Measurements from ENCODE around the gene EXOC3.
"Not testable (repeated sequence)": the region's sequence is repeated elsewhere in the genome, so short reads cannot be mapped to it uniquely, and the experiment has no call there.

EXOC3 gene

DNA sequence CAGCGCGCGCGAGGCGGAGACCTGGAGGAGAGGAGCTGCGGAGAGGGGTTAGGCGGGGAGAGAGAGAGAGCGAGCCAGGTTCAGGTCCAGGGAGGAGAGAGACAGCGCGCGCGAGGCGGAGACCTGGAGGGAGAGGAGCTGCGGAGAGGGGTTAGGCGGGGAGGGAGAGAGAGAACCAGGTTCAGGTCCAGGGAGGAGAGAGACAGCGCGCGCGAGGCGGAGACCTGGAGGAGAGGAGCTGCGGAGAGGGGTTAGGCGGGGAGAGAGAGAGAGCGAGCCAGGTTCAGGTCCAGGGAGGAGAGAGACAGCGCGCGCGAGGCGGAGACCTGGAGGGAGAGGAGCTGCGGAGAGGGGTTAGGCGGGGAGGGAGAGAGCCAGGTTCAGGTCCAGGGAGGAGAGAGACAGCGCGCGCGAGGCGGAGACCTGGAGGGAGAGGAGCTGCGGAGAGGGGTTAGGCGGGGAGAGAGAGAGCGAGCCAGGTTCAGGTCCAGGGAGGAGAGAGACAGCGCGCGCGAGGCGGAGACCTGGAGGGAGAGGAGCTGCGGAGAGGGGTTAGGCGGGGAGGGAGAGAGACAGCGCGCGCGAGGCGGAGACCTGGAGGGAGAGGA is 31.4 kb downstream of the EXOC3 start:
- not testable (repeated sequence) for H3K27me3 Mint-ChIP-seq, H3K9me3 Mint-ChIP-seq, H3K27ac Mint-ChIP-seq
- H3K4me1 Mint-ChIP-seq (ENCODE audit: low read depth), result peaks cover 23% of the 10 kb centered on the region
- peak overlapping the region; percentile 83 for H3K4me3 Mint-ChIP-seq
- H3K36me3 Mint-ChIP-seq (ENCODE audit: low read depth), result peaks cover 19% of the 10 kb centered on the region

DNA sequence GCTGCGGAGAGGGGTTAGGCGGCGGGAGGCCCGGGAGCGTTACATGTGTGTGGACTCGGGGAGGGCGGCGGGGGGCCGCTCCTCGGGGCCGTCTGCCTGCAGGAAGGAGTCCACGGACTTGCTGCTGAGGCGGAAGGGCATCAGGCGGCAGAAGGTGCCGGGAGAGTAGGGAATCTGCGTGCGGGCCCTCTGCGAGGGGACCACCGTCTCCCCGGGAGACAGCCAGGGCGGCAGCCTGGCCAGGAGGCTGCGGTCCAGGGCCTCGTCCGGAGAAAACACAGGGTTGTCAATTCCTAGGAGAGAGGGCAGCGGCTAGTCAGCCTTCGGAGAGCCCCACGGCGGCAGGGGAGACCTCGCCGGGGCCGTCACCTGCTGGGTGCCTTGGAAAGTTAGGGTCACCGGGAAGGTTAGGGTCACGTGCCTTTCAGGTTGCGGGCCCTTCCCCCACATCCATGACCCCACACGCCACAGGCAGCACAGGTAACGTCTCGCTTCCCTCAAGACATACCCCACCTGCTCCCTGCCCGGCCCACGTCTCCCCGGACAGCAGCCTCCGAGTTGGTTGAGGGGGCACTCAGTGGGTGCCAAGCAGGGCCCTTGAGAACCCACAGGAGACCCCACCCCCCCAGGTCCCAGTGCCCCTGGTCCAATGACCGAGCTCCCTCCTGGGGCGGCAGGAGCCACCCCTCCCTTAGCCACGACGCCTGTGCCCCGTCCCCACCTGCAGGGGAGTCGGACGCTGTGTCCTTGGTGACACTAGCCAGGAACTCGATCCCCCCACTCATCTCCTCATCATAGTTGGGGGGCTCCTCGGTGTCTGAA is 32.1 kb downstream of the EXOC3 start:
- peaks cover 21% of the 10 kb centered on the region for H3K4me1 Mint-ChIP-seq (ENCODE audit: low read depth)
- H3K27me3 Mint-ChIP-seq, result peaks cover 7% of the 10 kb centered on the region
- peak overlapping the region; percentile 64 for H3K4me3 Mint-ChIP-seq
- H3K27ac Mint-ChIP-seq, result no peak overlapping the region
- H3K9me3 Mint-ChIP-seq, result no peaks in the 10 kb centered on the region
- H3K36me3 Mint-ChIP-seq (ENCODE audit: low read depth), result peaks cover 13% of the 10 kb centered on the region

DNA sequence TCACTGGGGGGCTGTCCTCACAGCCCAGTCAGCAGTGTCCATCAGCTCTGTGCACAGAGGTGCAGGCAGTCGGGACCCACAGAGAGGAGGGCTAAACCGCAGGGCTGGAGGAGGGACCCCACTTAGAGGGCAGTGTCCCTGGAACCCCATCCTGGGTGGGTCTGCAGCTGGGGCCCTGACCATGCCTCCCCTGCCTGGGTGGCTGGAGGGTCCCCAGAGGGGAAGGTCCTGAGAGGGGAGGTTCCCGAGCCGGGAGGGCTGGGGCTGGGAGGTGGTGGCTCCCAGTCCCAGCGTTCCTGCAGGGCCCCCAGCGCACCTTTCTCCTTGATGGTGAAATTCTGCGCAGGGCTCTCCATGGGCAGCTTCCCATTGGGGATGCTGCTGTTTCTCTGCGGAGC is 32.7 kb downstream of the EXOC3 start:
- H3K4me3 Mint-ChIP-seq, result peak overlapping the region; percentile 37
- H3K27ac Mint-ChIP-seq, result no peak overlapping the region
- H3K27me3 Mint-ChIP-seq, result peaks cover 7% of the 10 kb centered on the region
- H3K4me1 Mint-ChIP-seq (ENCODE audit: low read depth), result peaks cover 15% of the 10 kb centered on the region
- peaks cover 8% of the 10 kb centered on the region for H3K36me3 Mint-ChIP-seq (ENCODE audit: low read depth)
- no peaks in the 10 kb centered on the region for H3K9me3 Mint-ChIP-seq

DNA sequence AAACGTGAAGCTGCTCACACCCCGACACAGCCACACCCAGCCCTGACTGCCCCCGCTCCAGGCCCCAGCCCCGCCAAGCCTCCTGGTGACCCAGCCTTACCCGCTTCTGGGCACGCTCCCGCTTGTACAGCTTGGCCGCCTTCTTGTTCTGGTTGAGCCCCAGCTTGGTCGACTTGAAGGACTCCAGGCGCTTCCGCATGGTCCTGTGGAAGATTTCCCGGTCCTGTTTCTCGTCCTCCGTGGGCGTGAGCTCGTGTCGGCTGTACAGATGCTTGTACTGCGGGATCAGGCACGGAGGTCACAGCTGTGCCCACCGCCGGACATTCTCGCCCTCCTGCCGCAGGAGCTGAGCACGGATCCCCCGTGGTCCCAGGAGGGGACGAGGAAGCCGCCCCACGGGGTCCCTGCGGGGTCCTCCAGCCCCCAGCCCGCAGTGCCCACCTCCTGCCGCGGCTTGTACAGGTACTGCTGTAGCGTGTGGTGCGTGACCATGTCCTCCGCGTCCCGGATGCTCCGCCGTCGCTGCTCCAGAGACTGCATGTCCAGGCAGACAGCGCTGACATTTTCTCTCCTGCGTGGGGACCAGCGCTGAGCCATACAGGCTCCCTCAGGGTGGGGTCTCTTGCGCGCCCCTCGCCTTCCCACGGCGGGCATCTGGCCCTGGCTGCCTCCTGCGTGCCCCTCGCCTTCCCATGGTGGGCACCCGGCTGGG is 33.3 kb downstream of the EXOC3 start:
- H3K4me1 Mint-ChIP-seq (ENCODE audit: low read depth), result peaks cover 10% of the 10 kb centered on the region
- H3K4me3 Mint-ChIP-seq, result no peak overlapping the region
- H3K27me3 Mint-ChIP-seq, result peaks cover 7% of the 10 kb centered on the region
- peaks cover 7% of the 10 kb centered on the region for H3K36me3 Mint-ChIP-seq (ENCODE audit: low read depth)
- no peak overlapping the region for H3K27ac Mint-ChIP-seq
- H3K9me3 Mint-ChIP-seq, result no peaks in the 10 kb centered on the region

DNA sequence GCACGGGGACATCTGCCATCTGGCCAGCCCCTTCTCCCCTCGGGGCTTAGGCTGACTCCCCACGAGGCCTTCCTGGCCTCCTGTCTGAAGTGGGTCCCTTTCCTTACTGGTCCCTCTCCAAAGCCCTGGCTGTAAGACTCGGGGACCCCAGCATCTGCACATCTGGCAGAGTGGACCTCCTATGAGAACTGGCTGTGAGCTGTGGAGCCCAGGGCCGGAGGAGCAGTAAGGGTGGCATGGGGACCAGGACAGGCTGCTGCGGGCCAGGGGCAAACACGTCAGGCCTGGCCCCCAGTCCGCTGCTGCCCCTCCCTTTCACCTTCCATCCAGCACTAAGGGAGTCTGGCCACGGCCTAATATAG is 33.8 kb downstream of the EXOC3 start:
- Mint-ChIP-seq H3K27ac (no peak overlapping the region), H3K27me3 (peaks cover 7% of the 10 kb centered on the region), H3K4me3 (no peak overlapping the region), H3K36me3 (ENCODE audit: low read depth) (peaks cover 2% of the 10 kb centered on the region), H3K4me1 (ENCODE audit: low read depth) (peaks cover 5% of the 10 kb centered on the region), H3K9me3 (no peaks in the 10 kb centered on the region)

DNA sequence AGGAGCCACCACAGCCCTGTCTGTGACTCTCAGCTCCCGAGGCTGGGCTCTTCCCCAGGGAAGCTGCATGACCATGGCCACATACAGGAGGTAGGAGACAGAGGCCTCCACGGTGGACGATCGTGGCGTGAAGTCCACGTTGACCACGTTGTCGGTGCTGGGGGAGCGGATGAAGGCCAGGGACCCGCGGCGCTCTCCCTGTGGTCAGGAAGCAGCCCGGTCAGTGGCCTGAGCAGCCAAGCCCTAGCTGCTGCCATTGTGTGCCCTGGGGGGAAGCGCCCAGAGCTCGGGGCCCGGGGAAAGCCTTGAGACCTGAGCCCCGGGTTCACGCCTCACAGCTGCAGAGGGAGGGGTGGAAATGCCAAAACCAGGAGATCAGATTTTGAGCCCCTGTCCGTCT is 34.3 kb downstream of the EXOC3 start:
- Mint-ChIP-seq H3K9me3 (no peaks in the 10 kb centered on the region), H3K4me3 (no peak overlapping the region), H3K27ac (no peak overlapping the region), H3K4me1 (ENCODE audit: low read depth) (peaks cover 3% of the 10 kb centered on the region), H3K36me3 (ENCODE audit: low read depth) (no peaks in the 10 kb centered on the region), H3K27me3 (peaks cover 7% of the 10 kb centered on the region)

DNA sequence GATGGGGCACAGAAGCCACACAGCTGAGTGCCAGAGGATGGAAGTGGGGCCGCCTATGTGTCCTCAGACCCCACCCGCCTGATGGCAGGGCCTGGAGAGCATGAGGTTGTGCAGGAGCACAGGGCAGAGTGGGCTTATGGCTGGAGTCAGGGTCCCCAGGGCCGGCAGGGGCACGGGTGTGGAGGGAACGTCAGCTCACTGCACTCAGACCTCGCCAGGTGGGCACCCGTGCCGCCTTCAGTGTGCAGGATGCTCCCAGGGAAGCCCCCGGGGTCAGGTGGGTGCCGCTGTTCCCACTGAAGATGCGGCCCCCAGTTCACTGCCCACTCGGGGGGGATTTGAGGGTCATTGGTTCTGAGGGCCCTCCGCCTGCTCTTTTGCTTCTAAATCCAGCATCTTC is 34.9 kb downstream of the EXOC3 start:
- Mint-ChIP-seq H3K27me3 (peaks cover 7% of the 10 kb centered on the region), H3K9me3 (no peaks in the 10 kb centered on the region), H3K4me1 (ENCODE audit: low read depth) (peaks cover 3% of the 10 kb centered on the region), H3K27ac (no peak overlapping the region), H3K4me3 (no peak overlapping the region), H3K36me3 (ENCODE audit: low read depth) (no peaks in the 10 kb centered on the region)

DNA sequence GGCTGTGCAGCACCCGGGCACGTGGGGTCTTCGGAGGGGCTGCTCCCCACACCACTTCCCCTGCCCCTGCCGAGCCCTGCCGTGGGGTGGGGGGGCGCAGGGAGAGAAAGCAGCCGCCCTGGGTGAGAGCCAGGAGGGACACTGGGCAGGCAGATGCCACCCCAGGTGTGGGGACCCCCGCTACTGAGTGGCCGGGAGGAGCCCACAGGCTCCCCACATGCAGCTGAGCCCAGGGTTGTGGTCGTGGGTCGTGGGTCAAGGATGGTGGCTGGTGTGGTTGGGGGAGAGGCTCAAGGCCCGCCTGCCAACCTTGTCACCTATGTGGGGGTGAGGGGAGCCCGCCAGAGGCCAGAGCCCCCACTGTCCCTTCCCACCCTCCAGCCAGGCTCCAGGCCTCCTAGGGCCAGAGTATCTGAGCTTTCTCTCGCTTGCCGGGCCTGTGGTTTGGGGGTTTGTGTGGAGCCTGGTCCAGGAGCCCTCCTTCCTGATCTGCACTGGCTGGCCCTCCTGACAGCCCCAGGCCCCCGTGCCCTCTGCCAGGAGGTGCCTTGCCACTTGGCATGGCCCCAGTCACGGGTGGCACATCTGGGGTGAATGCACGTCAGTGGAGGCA is 35.5 kb downstream of the EXOC3 start:
- H3K36me3 Mint-ChIP-seq (ENCODE audit: low read depth), result no peaks in the 10 kb centered on the region
- H3K27ac Mint-ChIP-seq, result no peak overlapping the region
- H3K4me3 Mint-ChIP-seq, result no peak overlapping the region
- peaks cover 3% of the 10 kb centered on the region for H3K4me1 Mint-ChIP-seq (ENCODE audit: low read depth)
- no peaks in the 10 kb centered on the region for H3K9me3 Mint-ChIP-seq
- peaks cover 7% of the 10 kb centered on the region for H3K27me3 Mint-ChIP-seq

DNA sequence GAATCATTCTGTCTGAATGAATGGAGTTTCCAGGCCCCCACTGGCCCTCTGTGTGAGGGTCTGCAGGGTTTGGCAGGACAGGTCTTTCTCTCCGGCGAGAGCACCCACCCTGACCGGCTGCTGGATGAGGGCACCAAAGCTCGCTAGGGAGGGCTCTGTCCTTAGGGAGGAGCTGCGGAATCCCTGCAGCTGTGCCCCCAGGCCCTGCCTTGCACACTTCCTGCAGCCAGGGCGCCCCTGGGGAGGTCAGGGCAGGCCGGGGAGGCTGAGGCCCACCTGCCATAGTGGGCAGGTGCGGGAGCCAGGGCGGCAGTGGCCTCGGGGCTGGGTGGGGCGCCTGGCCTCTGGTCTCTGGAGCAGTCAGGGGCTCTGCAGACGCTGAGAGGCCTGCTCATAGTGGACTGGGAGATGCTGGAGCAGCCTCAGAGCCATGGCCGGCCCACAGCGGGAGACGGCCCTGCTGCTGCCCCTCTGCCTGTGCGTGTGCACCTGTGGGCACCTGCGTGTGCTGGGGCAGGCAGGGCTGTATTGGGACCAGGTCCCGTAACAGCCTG is 36.1 kb downstream of the EXOC3 start:
- peaks cover 7% of the 10 kb centered on the region for H3K27me3 Mint-ChIP-seq
- H3K36me3 Mint-ChIP-seq (ENCODE audit: low read depth), result no peaks in the 10 kb centered on the region
- peaks cover 3% of the 10 kb centered on the region for H3K4me1 Mint-ChIP-seq (ENCODE audit: low read depth)
- no peak overlapping the region for H3K4me3 Mint-ChIP-seq
- no peaks in the 10 kb centered on the region for H3K9me3 Mint-ChIP-seq
- no peak overlapping the region for H3K27ac Mint-ChIP-seq

DNA sequence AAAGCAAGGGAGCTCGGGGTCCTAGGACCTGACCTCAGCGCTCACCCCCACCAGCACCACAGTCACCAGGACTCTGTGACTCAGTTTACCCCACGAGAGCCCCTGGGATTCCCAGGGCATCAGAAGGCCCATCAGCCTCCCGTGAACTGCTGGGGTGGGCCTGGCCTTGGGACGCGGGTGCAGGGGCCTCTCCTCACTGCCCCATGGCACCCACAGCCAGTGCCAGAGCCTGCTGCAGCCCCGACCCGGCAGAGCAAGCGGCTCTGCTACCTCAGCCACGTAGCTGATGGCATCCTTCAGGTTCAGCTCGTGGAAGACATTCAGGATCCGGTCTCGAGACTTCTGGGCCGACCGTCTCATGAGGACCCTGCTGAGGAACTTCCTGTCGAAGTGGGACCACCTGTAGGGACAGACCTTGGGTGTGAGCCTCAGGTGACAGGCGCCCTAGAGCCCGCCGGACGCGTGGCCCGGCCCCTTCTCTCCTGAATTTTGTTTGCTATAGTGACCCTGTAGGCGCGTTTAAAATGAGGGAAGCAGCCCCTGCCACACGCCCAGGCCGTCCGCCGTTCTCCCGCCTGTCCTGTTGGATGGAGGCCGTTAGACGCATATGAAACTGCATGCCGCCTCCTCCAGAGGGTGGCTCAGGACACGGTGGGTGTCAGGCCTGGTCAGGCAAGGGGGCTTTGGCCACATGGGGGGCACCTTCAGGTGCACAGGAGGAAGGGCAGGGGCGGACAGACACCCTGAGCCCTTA is 36.8 kb downstream of the EXOC3 start:
- Mint-ChIP-seq H3K4me3 (no peak overlapping the region), H3K4me1 (ENCODE audit: low read depth) (peaks cover 3% of the 10 kb centered on the region), H3K27me3 (peaks cover 7% of the 10 kb centered on the region), H3K36me3 (ENCODE audit: low read depth) (no peaks in the 10 kb centered on the region), H3K27ac (no peak overlapping the region), H3K9me3 (no peaks in the 10 kb centered on the region)

DNA sequence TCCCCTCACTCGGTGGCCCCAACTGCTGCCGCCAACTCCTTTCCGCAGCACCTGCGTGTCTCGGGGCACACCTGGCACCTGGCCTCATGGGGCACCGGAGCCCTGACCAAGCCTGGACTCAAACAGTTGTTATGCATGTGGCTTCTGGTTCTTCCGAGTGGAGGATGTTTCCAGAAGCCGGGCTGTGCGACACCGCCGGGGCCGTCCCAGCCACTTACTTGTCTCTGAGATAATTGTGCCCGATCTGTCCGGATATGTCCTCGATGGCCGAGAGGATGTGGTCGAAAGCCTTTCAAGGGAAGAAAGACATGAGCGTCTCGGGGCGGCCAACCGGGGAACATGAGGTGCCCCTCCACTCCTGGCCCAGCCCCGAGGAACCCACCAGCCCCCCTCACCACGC is 38.4 kb downstream of the EXOC3 start:
- Mint-ChIP-seq H3K27me3 (peaks cover 4% of the 10 kb centered on the region), H3K36me3 (ENCODE audit: low read depth) (no peaks in the 10 kb centered on the region), H3K9me3 (no peaks in the 10 kb centered on the region)

DNA sequence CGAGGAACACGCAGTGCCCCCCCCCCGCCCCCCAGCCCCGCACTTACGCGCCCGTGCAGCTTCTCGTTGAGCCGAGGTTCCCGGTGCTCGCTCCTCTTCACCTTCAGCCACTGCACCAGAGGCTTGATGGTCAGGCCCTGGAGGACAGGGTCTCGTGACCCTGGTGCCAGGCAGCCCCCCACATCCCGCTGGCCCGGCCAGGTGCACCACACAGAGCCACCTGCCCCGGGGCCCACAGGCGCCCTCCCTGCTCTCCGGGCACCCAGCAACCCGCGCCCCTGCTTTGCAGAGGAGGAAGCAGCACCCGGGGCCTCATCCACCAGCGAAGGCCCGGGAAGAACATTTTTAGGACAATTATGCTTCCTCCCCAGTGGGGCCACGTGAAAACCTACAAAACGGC is 39.0 kb downstream of the EXOC3 start:
- Mint-ChIP-seq H3K27me3 (peaks cover 4% of the 10 kb centered on the region), H3K9me3 (no peaks in the 10 kb centered on the region), H3K4me3 (no peak overlapping the region), H3K4me1 (ENCODE audit: low read depth) (peaks cover 4% of the 10 kb centered on the region), H3K27ac (no peak overlapping the region), H3K36me3 (ENCODE audit: low read depth) (no peaks in the 10 kb centered on the region)

More for the DNA sequence above, 38.4 kb downstream of the EXOC3 start:
- Mint-ChIP-seq H3K4me1 (ENCODE audit: low read depth) (peaks cover 2% of the 10 kb centered on the region), H3K27ac (no peak overlapping the region), H3K4me3 (no peak overlapping the region)

DNA sequence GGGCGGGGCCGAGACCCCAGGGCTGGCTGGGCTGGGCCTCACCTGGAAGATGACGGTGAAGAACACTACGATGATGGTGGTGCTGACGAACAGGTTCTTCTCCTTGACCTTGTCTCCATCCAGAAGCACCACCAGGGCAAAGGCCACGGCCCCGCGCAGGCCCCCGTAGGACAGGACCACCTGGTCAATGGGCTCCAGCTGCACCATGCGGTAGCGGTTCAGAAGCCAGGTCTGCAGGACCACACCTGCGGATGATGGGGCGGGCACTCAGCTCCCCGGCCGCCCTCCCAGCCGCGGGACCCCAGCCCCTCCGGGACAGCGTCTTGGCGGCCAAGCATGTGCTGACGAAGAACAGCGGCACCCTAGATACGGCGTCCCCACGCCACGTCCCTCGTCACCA is 39.5 kb downstream of the EXOC3 start:
- H3K9me3 Mint-ChIP-seq, result no peaks in the 10 kb centered on the region
- H3K36me3 Mint-ChIP-seq (ENCODE audit: low read depth), result no peaks in the 10 kb centered on the region
- no peak overlapping the region for H3K27ac Mint-ChIP-seq
- peaks cover 3% of the 10 kb centered on the region for H3K27me3 Mint-ChIP-seq
- peaks cover 4% of the 10 kb centered on the region for H3K4me1 Mint-ChIP-seq (ENCODE audit: low read depth)
- no peak overlapping the region for H3K4me3 Mint-ChIP-seq

DNA sequence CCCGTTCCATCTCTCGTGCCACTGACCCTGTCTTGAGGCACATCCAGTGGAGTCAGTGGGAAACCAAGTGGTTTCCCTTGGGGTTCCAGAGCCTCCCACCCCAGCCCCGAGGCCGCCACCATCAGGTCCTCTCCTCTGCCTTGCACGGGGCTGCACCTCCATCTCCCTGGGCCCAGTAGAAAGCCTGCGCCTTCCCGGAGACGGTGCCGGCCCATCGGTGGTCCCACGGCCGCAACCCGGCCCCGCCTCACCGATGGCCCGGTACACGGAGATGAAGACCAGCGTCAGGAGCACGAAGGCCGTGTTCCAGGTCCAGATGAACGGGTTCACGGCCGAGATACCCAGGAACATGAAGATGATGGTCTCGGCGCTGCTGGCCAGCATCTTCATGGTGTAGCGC is 40.0 kb downstream of the EXOC3 start:
- Mint-ChIP-seq H3K4me1 (ENCODE audit: low read depth) (peaks cover 4% of the 10 kb centered on the region), H3K36me3 (ENCODE audit: low read depth) (no peaks in the 10 kb centered on the region), H3K27me3 (no peaks in the 10 kb centered on the region), H3K4me3 (no peak overlapping the region), H3K9me3 (no peaks in the 10 kb centered on the region), H3K27ac (no peak overlapping the region)

Measured in stimulated activated naive CD8-positive, alpha-beta T cell treated with anti-CD3 and anti-CD28 coated beads, Interleukin-15, Interleukin-2, amounts not matched to agents 100 ng/mL and 50 ng/mL, for 24 hours (primary cell).